Activated CD4-positive, CD25-positive, alpha-beta regulatory T cell treated with anti-CD3 and anti-CD28 coated beads, Interleukin-2, amount 50 U/mL, for 24 hours (primary cell): ENCODE data around the gene BAK1.
A peak's percentile ranks its signal among the peaks of the same experiment; 100 is the strongest.

Source experiments
- ATAC-seq, 2 donors: fragments of 150-1000 bp; cut with Tn5 transposase; one replicate each; pipeline ENCODE4 v1.10.0; 2021; ENCODE audit warnings: mild to moderate bottlenecking in 1 of 2, moderate library complexity in 1 of 2

The BAK1 gene

GRCh38 chr6:33607784-33608161, 27.7 kb upstream of the BAK1 start:
- peak in 1 of 2 donors; percentile 72 for ATAC-seq

DNA sequence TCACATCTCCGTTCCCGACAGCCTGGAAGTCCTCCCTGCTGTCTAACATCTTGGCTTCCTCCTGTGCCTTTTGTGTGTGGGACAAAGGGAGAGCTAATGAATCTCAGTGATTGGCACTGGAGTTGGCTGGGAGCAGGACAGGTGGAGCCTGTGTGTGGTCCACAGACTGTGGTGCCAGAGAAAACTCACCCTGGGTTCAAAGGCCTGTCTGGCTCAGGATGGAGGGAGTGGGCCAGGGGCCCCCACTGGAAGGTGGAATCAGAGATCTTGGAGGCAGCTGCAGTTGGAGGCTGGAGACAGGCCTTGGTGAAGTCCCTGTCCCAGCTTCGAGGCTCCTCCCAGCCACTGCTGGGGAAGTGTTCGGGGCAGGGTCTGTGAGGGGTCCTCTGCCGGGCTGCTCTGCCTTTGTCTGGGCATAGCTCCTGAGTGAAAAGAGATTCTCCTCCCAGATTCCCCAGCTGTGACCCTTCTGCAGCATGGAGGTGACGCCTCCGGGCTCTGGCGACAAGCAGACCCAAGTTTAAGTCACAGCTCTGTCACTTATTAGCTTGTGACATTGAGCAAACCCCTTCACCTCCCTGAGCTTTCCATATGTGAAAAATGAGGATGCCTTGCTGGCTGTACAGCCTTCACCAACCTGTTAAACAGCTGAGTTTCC, 27.2 kb upstream of the BAK1 start:
- no peak for ATAC-seq

DNA sequence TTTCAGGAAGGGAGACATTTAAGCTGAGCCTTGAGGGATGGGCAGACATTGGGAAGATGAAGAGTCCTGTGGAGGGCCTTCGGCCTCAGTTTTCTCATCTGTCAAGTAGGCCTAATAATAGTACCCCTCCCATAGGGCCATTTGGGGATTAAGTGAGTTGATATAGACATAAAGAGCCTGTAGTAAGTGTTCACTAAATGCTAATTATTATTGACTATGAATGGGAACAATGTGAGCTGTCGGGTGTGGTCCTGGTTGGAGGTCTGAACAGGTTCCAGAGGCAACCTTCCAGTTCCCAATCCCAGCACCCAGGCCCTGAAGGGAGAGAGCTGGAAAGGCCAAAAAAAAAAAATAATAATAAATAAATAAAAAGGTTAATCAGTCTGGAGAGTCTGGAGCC, 26.6 kb upstream of the BAK1 start:
- ATAC-seq = no peak

DNA sequence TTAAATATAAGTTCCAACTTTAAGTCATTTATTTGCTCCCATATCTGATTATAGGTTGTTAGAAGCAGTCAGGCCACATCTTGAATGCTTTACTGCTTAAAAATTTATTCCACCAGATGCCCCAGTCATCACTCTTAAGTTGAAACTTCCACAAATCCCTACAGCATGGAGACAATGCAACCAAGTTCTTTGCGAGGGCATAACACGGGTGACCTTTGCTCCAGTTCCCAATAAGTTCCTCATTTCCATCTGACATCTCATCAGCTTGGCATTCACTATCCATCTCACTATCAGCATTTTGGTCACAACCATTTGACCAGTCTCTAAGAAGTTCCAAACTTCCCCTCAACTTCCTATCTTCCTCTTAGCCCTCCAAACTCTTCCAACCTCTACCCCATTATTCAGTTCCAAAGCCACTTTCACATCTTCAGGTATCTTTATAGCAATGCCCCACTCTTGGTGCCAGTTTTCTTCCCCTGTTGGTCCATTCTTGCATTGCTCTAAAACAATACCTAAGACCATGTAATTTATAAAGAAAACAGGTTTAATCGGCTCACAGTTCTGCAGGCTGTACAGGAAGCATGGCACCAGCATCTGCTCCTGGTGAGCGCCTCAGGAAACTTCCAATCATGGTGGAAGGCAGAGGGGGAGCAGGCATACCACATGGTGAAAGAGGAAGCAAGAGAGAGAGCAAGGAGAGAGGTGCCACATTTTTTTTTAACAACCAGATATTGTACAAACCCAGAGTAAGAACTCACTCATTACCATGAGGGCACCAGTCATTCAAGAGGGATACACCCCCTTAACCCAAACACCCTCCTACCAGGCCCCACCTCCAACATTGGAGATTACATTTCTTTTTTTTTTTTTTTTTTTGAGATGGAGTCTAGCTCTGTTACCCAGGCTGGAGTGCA, 25.1 kb upstream of the BAK1 start:
- no peak for ATAC-seq

GRCh38 chr6:33602180-33602579, 22.1 kb upstream of the BAK1 start:
- no peak for ATAC-seq

DNA sequence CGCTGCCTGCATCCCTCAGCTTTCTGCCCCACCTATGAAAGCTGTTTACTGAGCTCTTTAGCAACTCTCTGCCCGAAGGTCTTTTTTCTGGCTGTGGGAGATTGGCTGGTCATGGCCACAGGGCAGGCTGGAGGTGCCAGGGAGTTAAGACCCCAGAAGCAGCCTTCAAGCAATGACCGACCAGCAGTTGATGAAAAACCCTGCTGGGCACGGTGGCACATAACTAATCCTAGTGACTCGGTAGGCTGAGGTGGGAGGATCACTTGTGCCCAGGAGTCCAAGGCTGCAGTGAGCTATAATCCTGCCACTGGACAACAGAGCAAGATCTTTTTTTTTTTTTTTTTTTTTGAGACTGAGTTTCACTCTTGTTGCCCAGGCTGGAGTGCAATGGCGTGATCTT, 20.7 kb upstream of the BAK1 start:
- no peak for ATAC-seq

DNA sequence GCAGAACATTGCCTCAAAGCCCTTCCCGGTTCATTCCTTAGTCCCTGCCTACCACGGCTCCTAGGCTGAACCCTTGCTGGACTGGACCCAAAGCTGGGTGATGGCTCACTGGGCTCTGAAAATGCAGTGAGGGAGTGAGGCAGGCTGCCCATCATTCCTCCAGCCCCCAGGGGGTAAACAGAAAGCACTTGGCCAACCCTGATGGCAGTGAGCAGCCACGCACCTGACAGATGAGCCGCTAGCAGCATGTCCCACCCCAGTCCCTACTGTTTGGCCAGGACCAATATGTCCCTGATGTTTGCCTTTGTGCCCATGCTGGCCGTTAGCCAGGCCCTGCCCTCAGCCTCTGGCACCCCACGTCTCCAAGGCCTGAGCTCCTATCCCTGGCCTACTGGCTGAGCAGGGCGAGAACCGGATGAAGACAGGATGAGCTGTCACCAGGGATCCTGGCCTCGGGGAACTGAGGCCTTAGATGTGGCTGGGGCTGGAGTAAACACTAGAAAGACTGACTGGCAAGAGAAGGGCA, 19.4 kb upstream of the BAK1 start:
- ATAC-seq = no peak

DNA sequence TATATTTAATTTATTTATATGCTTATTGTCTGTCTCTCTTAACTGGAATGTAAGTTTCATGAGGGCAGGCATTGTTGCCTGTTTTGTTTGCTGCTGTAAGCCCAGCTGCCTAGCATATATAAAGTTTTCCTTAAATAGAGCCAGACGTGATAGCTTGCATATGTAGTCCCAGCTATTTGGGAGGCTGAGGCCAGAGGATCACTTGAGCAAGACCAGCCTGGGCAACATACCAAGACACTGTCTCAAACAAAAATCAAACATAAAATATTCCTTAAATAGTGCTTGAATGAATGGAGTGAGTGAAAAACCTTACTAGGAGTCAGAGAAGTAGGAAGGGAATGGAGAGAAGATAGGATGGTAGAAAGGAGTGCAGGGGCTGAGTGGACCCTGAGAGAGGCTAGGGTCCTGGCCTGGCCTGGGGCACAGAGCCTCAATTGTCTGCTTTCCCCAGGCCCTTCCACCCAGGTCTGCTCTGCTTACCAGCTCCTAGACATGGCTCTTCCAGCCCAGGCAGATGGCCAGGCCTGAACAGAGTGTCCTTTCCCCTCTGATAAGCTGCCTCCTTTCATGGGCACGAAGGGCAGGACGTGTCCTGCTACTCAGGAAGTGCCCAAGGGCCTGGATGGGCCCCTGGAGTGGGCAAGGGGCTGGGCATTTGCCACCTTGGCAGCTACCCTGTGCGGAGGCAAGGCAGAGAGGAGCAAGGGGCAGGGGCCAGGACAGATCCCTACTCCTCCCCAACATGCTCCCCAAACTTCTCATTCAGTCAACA, 17.7 kb upstream of the BAK1 start:
- ATAC-seq = no peak

DNA sequence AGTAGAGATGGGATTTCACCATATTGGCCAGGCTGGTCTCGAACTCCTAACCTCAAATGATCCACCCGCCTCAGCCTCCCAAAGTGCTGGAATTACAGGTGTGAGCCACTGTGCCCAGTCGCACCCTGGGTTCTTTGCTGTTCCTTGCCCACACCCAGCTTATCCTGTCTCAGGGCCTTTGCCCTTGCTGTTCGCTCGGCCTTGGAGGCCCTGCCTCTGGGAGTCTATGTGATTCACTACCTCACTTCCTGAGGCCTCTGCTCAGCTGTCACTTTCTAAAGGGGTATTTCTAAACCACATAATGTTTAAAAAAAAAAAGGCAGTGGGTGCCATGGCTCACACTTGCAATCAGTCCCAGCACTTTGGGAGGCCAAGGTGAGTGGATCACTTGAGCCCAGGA, 16.8 kb upstream of the BAK1 start:
- ATAC-seq = peak; percentile 56 to 59

GRCh38 chr6:33595001-33595846, 15.1 kb upstream of the BAK1 start:
- no peak for ATAC-seq

DNA sequence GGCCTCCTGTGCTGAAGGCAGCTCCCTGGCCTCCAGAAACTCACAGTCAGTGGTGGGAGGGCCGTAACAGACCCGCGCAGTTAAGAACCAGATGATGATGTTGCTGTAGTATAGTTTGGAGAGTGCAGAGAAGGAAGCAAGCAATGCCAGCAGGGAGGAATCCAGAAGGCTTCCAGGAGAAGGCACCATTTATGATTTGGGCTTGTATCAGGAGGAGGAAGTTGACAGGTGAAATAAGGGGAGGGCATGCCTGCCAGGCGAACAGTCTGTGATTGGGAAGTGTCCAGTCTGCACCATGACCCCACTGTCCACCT, 13.3 kb upstream of the BAK1 start:
- no peak for ATAC-seq

DNA sequence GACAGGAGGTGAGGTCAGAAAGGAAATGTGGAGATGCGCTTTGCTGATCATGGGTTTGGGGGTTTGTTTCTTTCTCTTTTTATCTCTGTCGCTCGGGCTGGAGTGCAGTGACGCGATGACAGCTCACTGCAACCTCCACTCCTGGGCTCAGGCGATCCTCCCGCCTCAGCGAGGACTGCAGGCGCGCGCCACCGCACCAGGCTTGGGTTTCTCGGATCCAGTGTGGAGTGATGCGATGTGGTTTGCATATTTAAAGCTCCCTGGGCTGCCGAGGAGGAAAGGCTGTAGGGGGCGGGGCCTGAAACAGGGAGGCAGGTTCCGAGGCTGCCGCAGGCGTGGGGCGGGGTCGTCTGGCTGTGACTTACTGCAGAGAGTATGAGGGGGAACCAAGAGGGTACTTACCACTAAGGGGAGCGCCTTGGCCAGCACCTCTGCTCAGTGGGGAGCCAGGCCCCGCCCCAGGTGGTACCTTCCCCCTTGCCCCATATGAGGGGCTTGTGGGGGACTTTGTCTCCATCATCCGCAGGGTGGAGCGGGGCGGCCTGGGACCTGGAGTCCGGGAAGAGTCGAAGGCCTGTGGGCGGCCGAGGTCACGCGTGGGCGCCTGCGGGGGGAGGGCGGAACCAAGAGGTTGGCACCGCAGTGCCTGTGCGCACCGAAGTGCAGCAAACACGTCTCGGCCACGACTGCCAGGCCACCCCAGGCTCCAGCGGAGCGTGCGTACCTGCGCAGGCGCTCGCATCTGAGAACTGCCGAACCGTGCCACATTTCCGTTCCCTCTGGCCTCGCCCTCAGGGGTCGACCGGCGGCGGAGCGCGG, 12.7 kb upstream of the BAK1 start:
- peak; percentile 46 to 61 for ATAC-seq

DNA sequence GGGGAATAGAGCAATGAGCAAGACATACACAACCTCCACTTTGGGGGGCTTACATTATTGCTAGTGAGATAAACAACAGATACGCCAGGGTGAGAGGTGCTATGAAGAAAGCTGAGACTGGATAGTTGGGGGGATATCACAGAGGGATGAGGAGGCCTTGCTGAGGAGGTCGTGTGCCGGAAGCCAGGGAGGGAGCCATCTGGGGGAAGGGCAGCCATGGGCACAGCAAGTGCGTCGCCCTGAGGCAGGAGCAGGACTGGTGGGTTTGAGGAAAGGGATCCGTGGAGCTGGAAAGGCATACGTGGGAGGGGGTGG, 12.2 kb upstream of the BAK1 start:
- no peak for ATAC-seq

DNA sequence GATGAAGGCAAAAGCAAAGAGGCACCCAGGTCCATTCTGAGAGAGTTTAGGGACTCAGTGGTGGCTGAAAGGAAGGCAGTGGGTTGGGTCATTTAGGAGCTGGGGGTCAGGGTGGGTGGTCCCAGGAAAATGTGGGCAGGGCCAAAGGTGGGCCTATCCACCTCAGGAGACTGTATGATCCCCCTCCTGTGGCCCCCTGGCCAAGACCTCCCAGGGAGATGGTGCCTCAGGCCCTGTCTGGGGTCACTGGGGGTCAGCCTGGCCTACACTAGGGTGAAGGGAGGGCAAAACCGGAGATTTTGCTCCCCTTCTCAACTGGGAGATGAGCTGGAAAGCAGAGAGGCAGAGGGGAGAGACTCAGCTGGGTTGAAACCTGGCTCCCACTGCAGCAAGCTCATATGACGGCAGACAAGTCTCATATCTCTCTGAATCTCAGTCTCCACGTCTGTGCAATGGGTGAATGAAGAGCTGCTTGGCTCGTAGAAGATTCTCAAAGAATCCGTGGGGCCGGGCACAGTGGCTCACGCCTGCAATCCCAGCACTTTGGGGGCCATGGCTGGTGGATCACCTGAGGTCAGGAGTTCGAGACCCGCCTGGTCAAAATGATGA, 11.5 kb upstream of the BAK1 start:
- no peak for ATAC-seq

GRCh38 chr6:33590531-33591198, 10.6 kb upstream of the BAK1 start:
- no peak for ATAC-seq

GRCh38 chr6:33589731-33590530, 9.9 kb upstream of the BAK1 start:
- peak; percentile 48 to 53 for ATAC-seq

DNA sequence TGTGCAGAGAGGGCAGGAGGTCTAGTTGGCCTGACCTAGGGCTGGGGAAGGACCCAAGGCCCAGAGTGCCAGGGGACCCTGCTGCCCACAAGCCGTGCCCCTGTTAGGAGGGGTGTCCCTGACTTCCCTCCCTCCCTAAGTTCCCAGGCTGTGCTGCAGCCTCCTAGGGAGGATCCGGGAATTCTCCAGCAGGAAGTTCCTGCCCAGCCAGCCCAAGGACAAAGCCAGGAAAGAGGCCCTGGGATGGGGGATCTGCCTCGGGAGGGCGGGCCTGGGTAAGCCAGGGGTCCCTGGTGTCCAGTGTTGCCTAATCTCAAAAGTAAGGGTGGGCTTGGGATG, 9.3 kb upstream of the BAK1 start:
- ATAC-seq = no peak

GRCh38 chr6:33588894-33589293, 8.8 kb upstream of the BAK1 start:
- no peak for ATAC-seq

- no peak for ATAC-seq
Observed at GRCh38 chr6:33587529-33587928, 7.5 kb upstream of the BAK1 start.

GRCh38 chr6:33586108-33586640, 6.1 kb upstream of the BAK1 start:
- no peak for ATAC-seq
